GM12878 (cell line): ENCODE measurements around the gene MRTFA. TPM values are rescaled to one million over a fixed set of nuclear protein-coding genes. Genes with fewer than 3 reads are reported as not detected.

Experiments
- ATAC-seq: fragments of 200-7000 bp; cut with Tn5 transposase; 3 replicates; pipeline ENCODE4 v1.9.1; 2020; ENCODE audit warnings: mild to moderate bottlenecking, moderate library complexity
- BruUV-seq: library from RNA; stranded (reverse); fragments of 400-500 nt; replicated peaks from 2 replicates; lab custom pipeline; 2021; lab: Mats Ljungman, UMichigan
- CTCF ChIA-PET: fragments of 300-600 bp; sonication (Branson Sonifier 250); formaldehyde crosslinking; extraction: SDS; loops from one replicate; lab custom pipeline; 2021; ENCODE audit warnings: inconsistent platforms; lab: Yijun Ruan, JAX
- POLR2A ChIA-PET: fragments of 350-600 bp; formaldehyde crosslinking; extraction: SDS; loops from one replicate; lab custom pipeline; 2021; ENCODE audit warnings: inconsistent platforms; lab: Charles Lee
- RAD21 ChIA-PET: fragments of 300-600 bp; sonication (Branson Sonifier 250); formaldehyde crosslinking; loops from one replicate; lab custom pipeline; 2023; ENCODE audit warnings: antibody characterized with exemption; ENCODE audit not compliant: unreplicated experiment; lab: Charles Lee
- SMC1A ChIA-PET: fragments of 300-600 bp; sonication (Branson Sonifier 250); formaldehyde crosslinking; loops from one replicate; lab custom pipeline; 2023; ENCODE audit not compliant: unreplicated experiment, uncharacterized antibody; lab: Charles Lee
- DNase-seq: peaks from one replicate; pipeline ENCODE4 v3.0.0-alpha.2; 2011; ENCODE audit warnings: low read depth, low spot score
- FAIRE-seq: peaks from 3 replicates; lab custom pipeline; 2011; peaks lifted over from hg19 to GRCh38; lab: Jason Lieb, UNC
- H2AFZ ChIP-seq: 2 replicates; pipeline ENCODE4 v1.6.0; 2011; ENCODE audit warnings: low read depth, low read length, control low read depth; ENCODE audit not compliant: control insufficient read depth
- H3K27ac ChIP-seq: 2 replicates; pipeline ENCODE4 v1.5.1; 2011; ENCODE audit warnings: control low read depth; ENCODE audit not compliant: control insufficient read depth, insufficient read depth
- H3K27me3 ChIP-seq, 2 experiments: replicated peaks in 1 of 2; 2 replicates each; pipeline versions ENCODE4 v1.6.0 to v1.6.1; 2011; ENCODE audit warnings: low read length in 1 of 2; ENCODE audit not compliant: control insufficient read depth in 2 of 2, insufficient read depth in 2 of 2
- H3K36me3 ChIP-seq, 2 experiments: 2 replicates each; pipeline ENCODE4 v1.5.1; 2011; ENCODE audit warnings: low read length in 1 of 2; ENCODE audit not compliant: control insufficient read depth in 2 of 2, insufficient read depth in 2 of 2
- H3K4me1 ChIP-seq: 2 replicates; pipeline ENCODE4 v1.6.1; 2011; ENCODE audit warnings: mild to moderate bottlenecking, low read length, moderate library complexity, mixed read lengths; ENCODE audit not compliant: control insufficient read depth, insufficient read depth
- H3K4me2 ChIP-seq: 2 replicates; pipeline ENCODE4 v1.6.0; 2011; ENCODE audit warnings: control low read depth; ENCODE audit not compliant: control insufficient read depth, insufficient read depth
- H3K4me3 ChIP-seq: fragments of 200-600 bp; sonication (generic); 2 replicates; pipeline ENCODE4 v1.5.1; 2016
- H3K79me2 ChIP-seq: 2 replicates; pipeline ENCODE4 v1.6.0; 2011; ENCODE audit warnings: low read length; ENCODE audit not compliant: control insufficient read depth, insufficient read depth
- H3K9ac ChIP-seq: 2 replicates; pipeline ENCODE4 v1.8.0; 2011; ENCODE audit warnings: low read length, control low read depth, mixed read lengths; ENCODE audit not compliant: control insufficient read depth, insufficient read depth
- H3K9me3 ChIP-seq: replicated peaks from 3 replicates; pipeline ENCODE4 v1.5.1; 2011; ENCODE audit warnings: mild to moderate bottlenecking, low read length; ENCODE audit not compliant: control insufficient read depth, insufficient read depth
- H4K20me1 ChIP-seq: 2 replicates; pipeline ENCODE4 v1.6.0; 2011; ENCODE audit not compliant: control insufficient read depth, insufficient read depth
- FOS ChIP-seq: IDR thresholded peaks from 3 replicates; pipeline ENCODE4 v1.6.1; 2011; ENCODE audit warnings: borderline replicate concordance; ENCODE audit not compliant: insufficient read length; ENCODE audit errors: extremely low read depth
- HCFC1 ChIP-seq: fragments of 150-350 bp; IDR thresholded peaks from 2 replicates; pipeline ENCODE4 v1.6.1; 2014; ENCODE audit warnings: low read length
- JUND ChIP-seq: IDR thresholded peaks from 2 replicates; pipeline ENCODE4 v1.6.1; 2012; ENCODE audit warnings: low read depth, mild to moderate bottlenecking, low read length, improper control_type of control experiment, moderate library complexity
- NR2C1 ChIP-seq: fragments of 450-650 bp; IDR thresholded peaks from 2 replicates; pipeline ENCODE4 v1.6.1; 2017; ENCODE audit warnings: antibody characterized with exemption, mild to moderate bottlenecking, moderate library complexity
- PBX3 ChIP-seq: IDR thresholded peaks from 2 replicates; pipeline ENCODE4 v1.6.1; 2011; ENCODE audit warnings: mild to moderate bottlenecking, low read depth, low read length, moderate library complexity; ENCODE audit not compliant: insufficient replicate concordance
- PML ChIP-seq: IDR thresholded peaks from 2 replicates; pipeline ENCODE4 v1.6.1; 2012; ENCODE audit warnings: low read length, inconsistent platforms
- ZNF207 ChIP-seq: fragments of 450-650 bp; IDR thresholded peaks from 2 replicates; pipeline ENCODE4 v1.6.1; 2014; ENCODE audit warnings: antibody characterized with exemption, mild to moderate bottlenecking, borderline replicate concordance
- ZNF592 ChIP-seq: fragments of 450-650 bp; IDR thresholded peaks from 2 replicates; pipeline ENCODE4 v1.6.1; 2017; ENCODE audit warnings: mild to moderate bottlenecking, moderate library complexity
- ZSCAN29 ChIP-seq: fragments of 450-650 bp; IDR thresholded peaks from 2 replicates; pipeline ENCODE4 v1.6.1; 2017; ENCODE audit warnings: mild to moderate bottlenecking, moderate library complexity
- WGBS: methylation state at CpG from one replicate; pipeline ENCODE4 v1.1.6; 2016; ENCODE audit warnings: low lambda C conversion rate; ENCODE audit not compliant: insufficient replicate concordance, insufficient coverage; ENCODE audit errors: missing lambda C conversion rate; 5-methylcytosine and 5-hydroxymethylcytosine counted together
- in situ Hi-C: fragments of 300-500 bp; cut with MboI; formaldehyde crosslinking; loops from 9 replicates; pipeline ENCODE4 v1.14.3; 2018; ENCODE audit warnings: mixed read lengths
- intact Hi-C: fragments of 100-400 bp; cut with micrococcal nuclease; formaldehyde crosslinking; loops from one replicate; pipeline ENCODE4 v1.14.2; 2022; ENCODE audit not compliant: unreplicated experiment
- polyA plus RNA-seq, 11 experiments: library from polyadenylated mRNA; depleted of rRNA in 4 of 11; unstranded in 6 of 11; stranded (reverse) in 5 of 11; fragments of >200 nt; fragmentation: Nextera tagmentation in 4 of 11; fragmentation: Illumina TruSeq in 1 of 11; extraction: Ambion mirVana in 4 of 11; extraction: Trizol in 1 of 11; gene quantifications; 1 replicate in 1 of 11; 2 replicates in 10 of 11; pipeline versions ENCODE4 v1.2.1 to v1.2.3, GENCODE V29; 2011 to 2016; ENCODE audit warnings: inconsistent platforms in 2 of 11, missing spikeins in 2 of 11, low read depth in 1 of 11
- total RNA-seq, 4 experiments: library from RNA; depleted of rRNA in 3 of 4; stranded (reverse); fragments of >200 nt in 3 of 4; fragmentation: Illumina TruSeq in 1 of 4; extraction: Trizol in 1 of 4; gene quantifications; 2 replicates each; pipeline versions ENCODE4 v1.2.1 to v1.2.3, GENCODE V29; 2013 to 2021

The MRTFA gene
- total and polyA plus RNA-seq, 10 of the 15 experiments (the other 5 are each of a cell fraction or from before 2014, with no cell fraction given) = 2.0 to 63.9 (median 17.9) TPM

- POLR2A ChIA-PET = interaction anchor here (0.5 kb wide), 1 partner anchor 32 kb away, joined by 4 read pairs; no protein-coding TSS in a partner anchor
Measured at GRCh38 chr22:40363059-40363458, 273.5 kb downstream of the MRTFA start.

More at GRCh38 chr22:40363059-40363458, 273.5 kb downstream of the MRTFA start:
- no peak for TF ChIP-seq PBX3
- TF ChIP-seq NR2C1 = no peak
- no peak for TF ChIP-seq HCFC1
- no peak for TF ChIP-seq PML
- no peak for TF ChIP-seq JUND
- no peak for TF ChIP-seq ZNF592
- no peak for TF ChIP-seq ZSCAN29
- no peak for TF ChIP-seq FOS
- no peak for TF ChIP-seq ZNF207
- TF ChIP-seq, all 136 proteins: peak for 0
- Histone ChIP-seq H3K27me3 (no peaks in the 10 kb centered on the region), H3K9ac (no peak overlapping the region), H3K4me2 (no peak overlapping the region), H4K20me1 (no peaks in the 10 kb centered on the region), H2AFZ (no peak overlapping the region), H3K4me1 (no peaks in the 10 kb centered on the region), H3K9me3 (no peaks in the 10 kb centered on the region), H3K36me3 (peaks cover 32 to 59% of the 10 kb centered on the region in 2 experiments), H3K4me3 (no peak overlapping the region), H3K27ac (no peak overlapping the region), H3K79me2 (no peaks in the 10 kb centered on the region)
- DNase-seq (no peak), FAIRE-seq (no peak), ATAC-seq (no peak)
- ChIA-PET CTCF (interaction anchor here (1.2 kb wide), 1 partner anchor 15 kb away, joined by 3 read pairs; no protein-coding TSS in a partner anchor), RAD21 (interaction anchor here (0.7 kb wide), 1 partner anchor 22 kb away, joined by 3 read pairs; no protein-coding TSS in a partner anchor), SMC1A (interaction anchor here (1.0 to 1.1 kb wide), 2 partner anchors 10 to 14 kb away, joined by 3 to 4 read pairs; no protein-coding TSS in a partner anchor)
- intact Hi-C loops (no loop called here), in situ Hi-C loops (no loop called here)
- 80% methylated on average over 3 of the region's 3 CpGs for WGBS
- no TSS peak for BruUV-seq
